Activated CD8-positive, alpha-beta memory T cell treated with anti-CD3 and anti-CD28 coated beads for 24 hours (primary cell): ENCODE data around the gene INKA2.
A peak's percentile ranks its signal among the peaks of the same experiment; 100 is the strongest.
"Not testable (repeated sequence)": the region's sequence is repeated elsewhere in the genome, so short reads cannot be mapped to it uniquely, and the experiment has no call there.

Experiments used
- DNase-seq: peaks from one replicate; pipeline ENCODE4 v3.0.0-alpha.2; 2020

The INKA2 gene

GRCh38 chr1:111749628-111750027 is 10.4 kb upstream of the INKA2 start:
- no peak for DNase-seq

- DNase-seq: no peak
Measured at GRCh38 chr1:111747947-111748346, 8.8 kb upstream of the INKA2 start.

GRCh38 chr1:111747282-111747734 is 8.1 kb upstream of the INKA2 start:
- peak; percentile 71 for DNase-seq

GRCh38 chr1:111746614-111746999 is 7.4 kb upstream of the INKA2 start:
- no peak for DNase-seq

DNA sequence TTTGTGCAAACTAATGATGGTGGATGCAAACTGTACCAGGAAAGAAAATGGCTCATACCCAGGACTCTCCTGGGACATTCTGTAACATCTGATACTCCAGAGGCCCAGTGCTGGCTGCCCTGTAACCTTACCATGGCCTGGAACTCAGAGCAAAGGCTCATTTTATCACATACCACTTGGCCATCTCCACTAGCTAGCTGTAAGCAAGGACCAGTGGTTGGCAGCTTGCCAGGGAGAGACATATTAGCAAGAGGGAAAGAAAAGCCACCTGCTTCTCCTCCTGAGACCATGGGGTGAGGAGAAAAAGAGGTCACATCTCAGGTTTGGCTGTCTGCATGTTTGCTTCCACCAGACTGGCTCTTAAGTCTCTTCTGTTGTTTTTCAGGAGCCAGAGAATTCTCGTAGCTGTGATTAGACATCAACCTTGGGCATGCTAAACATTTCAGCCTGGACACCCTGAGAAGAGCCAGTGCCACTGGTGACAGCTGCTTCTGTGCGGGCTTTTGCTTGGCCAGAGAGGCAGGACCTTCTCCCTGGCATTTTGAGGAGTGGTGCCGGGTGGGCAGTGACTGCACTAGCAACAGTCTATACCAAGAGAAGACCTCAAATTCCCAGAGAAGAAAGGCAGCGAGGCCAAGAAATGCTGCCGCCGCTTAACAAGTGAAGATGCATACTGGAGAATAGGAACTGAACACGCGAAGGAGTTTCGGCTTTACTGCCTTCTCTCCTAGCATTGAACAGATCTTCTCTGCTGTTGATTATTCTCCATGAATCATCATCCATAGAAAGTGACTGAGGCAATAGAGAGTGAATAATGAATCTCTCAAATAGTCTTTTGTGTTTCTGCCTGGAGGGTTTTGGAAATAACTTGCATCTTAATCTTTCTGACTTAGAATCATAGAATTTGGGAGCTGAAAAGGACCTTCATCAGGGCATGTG is 6.7 kb upstream of the INKA2 start:
- peak; percentile 47 for DNase-seq

DNA sequence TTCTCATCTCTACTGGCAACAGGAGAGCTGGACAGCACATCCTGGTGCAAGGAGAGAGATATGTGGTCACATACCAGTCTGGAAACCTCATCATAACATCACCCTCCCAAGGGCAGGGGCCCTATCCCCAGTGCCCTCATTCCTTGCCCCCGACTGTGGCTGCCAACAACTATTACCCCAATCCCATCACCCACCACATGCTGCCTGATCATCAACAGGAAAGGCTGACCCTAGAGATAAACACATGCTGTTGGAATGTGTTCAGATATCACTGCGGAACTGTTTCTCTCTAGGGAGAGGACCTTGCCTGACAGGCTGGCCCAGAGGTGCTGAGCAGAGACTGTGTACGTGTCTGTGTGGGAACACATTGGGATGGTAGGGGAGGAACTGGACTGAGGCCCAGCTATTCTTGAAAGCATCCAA is 4.5 kb upstream of the INKA2 start:
- DNase-seq: peak; percentile 47

GRCh38 chr1:111742938-111743549 is 3.8 kb upstream of the INKA2 start:
- peak; percentile 46 for DNase-seq

DNA sequence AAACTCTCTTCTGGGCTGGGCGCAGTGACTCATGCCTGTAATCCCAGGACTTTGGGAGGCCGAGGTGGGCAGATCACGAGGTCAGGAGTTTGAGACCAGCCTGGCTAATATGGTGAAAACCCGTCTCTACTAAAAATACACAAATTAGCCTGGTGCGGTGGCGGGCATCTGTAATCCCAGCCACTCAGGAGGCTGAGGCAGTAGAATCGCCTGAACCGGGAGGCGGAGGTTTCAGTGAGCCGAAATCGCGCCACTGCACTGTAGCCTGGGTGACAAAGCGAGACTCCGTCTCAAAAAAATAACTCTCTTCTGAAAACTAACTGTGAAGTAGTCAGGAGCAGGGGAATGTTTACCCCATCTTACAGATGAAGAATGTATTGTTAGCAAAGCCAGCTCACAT is 3.1 kb upstream of the INKA2 start:
- not testable (repeated sequence) for DNase-seq

GRCh38 chr1:111739925-111740765 is 950 bp upstream of the INKA2 start:
- peak; percentile 69 for DNase-seq

DNA sequence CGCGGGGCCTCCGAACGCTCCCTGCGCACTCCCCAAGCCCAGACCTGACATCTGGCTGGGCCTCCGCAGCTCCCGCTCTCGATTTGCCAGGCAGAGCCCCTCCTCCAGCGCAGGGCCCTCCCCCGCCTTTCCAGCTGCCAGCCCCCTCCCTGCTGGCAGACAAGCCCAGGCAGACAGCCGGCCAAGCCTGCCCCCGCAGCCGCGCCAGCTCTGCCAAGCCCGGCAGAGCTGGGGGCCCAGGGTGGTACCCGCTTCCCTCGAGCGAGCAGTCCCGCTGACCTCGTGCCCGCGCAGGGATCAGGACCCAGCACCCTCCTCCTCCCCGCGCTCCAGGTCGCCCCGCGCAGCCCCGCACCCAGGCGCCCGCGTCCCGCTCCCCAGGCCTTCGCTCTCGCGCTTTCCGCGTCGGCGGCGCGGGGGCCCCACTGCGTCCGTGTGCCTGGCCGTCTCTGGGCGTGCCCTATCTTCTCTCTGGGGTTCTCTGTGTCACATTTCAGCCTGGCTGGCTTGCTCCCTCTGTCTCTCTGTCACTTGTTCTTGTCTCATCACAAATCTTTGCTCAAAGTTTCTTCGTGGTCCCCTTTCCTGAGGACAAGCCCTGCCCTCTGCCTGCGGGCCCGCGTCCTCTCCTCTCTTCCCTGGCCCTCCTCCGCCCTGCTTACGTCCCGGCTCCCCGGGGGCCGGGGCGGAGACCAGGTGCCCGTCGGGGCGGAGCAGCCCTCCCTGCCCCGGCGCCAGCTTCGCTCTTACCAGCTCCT is 580 bp downstream of the INKA2 start:
- DNase-seq: no peak

DNA sequence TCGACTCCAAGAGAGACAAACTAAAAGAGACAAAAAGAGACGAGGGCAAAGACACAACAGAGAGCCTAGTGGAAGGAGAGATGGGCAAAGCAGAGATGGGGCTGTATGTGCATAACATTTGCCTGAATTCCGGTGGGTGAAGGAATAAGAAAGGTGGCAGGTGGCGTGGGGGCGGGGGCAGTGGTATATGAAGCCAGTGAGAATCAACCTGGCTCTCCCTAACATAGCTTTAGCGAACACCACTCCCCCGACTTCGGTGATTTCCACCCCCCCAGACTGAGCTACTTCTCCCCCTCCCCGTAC is 1.1 kb downstream of the INKA2 start:
- DNase-seq: no peak

GRCh38 chr1:111737216-111738132 is 1.7 kb downstream of the INKA2 start:
- peak; percentile 57 for DNase-seq

- peak; percentile 44 for DNase-seq
Measured at GRCh38 chr1:111736548-111737215, 2.5 kb downstream of the INKA2 start.

GRCh38 chr1:111735858-111736544 is 3.2 kb downstream of the INKA2 start:
- DNase-seq: peak; percentile 41

- DNase-seq: no peak
Measured at GRCh38 chr1:111735321-111735720, 3.9 kb downstream of the INKA2 start.

DNA sequence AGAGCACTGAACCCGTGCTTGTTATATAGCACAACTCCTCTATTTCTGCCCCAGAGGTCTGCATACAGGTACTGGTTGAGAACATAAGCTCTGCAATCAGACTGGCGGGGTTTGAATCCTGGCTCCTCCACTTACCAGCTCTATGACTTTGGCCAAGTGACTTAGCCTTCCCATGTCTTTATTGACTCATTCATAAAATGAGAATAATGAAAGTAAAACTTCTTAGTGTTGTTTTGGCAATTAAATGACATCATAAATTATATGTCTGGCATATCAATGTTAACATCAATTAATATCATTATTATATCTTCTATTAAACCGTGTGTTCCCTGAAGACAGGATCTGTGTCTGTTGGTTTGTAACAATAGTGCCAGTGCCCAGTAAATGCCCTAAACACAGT is 4.3 kb downstream of the INKA2 start:
- DNase-seq: no peak

- DNase-seq: peak; percentile 30
Measured at GRCh38 chr1:111734426-111734825, 4.8 kb downstream of the INKA2 start.

DNA sequence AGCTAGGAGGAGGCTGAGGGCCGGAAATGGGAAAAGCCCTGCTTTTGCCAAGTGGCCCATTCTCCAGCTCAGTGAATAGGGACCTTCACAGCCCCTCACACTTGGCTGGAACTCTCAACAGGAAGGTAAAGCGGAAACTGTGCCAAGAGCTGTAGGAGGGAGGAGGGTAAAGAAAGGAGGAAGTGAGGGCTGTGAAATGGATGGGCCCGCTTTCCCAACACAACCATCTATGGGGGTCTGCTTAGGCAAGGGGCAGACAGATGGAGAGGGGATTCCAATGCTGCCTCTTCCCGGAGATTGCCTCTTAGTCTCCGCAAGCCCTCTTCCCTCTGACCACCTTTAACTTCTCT is 5.2 kb downstream of the INKA2 start:
- peak; percentile 41 for DNase-seq

DNA sequence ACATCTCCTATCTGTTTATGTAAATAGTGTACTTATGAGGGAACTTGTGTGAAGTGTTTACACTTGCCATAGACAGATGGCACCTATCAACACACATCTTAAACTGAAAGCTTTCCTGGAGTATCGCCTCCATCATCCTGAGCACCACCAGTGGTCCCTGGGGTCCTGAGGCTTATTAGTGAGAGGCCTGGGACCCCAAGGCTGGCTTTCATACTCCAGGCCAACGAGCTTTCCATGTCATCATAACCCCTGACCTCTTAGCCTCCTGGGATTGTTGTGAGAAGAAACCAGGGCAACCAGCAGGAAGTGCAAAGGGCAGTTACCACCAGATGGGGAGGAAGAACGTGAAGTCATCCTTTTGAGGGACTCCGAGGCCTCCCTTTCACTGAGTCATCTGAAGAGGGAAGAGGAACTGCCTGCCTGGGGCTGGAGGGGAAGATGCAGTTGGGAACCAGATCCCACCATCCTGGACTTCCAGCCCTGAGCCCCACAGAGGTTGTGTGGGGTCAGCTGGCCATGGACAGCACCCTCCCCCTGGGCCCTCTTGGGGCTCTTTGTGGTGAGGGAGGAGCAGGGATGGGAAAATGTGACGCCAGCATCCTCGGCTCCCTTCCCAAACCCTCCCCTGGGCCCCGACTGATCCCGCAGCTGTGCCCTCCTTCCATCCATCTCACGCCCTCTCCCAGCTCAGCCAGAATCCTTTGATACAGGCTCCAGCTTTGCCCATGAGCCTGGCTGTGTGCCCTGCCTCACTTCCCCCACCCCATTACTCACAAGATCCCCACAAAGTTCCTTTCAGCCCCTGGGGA is 5.8 kb downstream of the INKA2 start:
- peak; percentile 32 for DNase-seq

DNA sequence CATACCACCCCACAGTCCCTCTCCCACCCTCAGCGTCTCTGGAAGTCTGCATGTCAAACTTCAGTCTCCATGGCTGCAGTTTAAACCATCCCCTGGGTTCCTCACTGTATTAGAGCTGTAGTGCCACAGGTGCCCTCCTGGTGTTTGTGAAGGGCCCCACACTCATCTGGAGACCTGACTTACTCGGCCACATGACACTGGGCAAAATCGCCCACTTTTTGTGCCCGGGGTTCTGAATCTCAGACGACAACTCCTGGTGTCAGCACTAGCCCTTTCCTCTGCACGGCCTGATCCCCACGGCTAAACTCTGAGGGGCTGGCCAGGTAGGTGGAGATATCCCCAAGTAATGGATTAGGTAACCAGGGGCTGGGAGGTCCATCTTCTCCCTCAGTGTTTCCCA is 6.5 kb downstream of the INKA2 start:
- no peak for DNase-seq
